ENCODE data around the gene UBE2L3. TPM values are rescaled to one million over a fixed set of nuclear protein-coding genes. Genes with fewer than 3 reads are reported as not detected.
"Not testable (repeated sequence)": the region's sequence is repeated elsewhere in the genome, so short reads cannot be mapped to it uniquely, and the experiment has no call there.

The UBE2L3 gene
- total RNA-seq, 1 donor from 2014 or later, result 22.0 TPM

- no peak for TF ChIP-seq CTCF (IDR thresholded peaks at IDR 0.05)
- no peaks in the 10 kb centered on the region for H3K27me3 ChIP-seq
- no peak overlapping the region for H3K4me3 ChIP-seq
- peaks cover 1 to 2% of the 10 kb centered on the region in 2 donors for H3K4me1 ChIP-seq
- intact Hi-C loops (cut with DNase I), result no loop called here
- DNase-seq (ENCODE audit: low spot score in 2 of 2), result no peak
- no peaks in the 10 kb centered on the region for H3K36me3 ChIP-seq
- H3K27ac ChIP-seq, result no peak overlapping the region
- H3K9me3 ChIP-seq, result no peaks in the 10 kb centered on the region
These were observed 66.6 kb downstream of the UBE2L3 start for GRCh38 chr22:21634081-21634480.

DNA sequence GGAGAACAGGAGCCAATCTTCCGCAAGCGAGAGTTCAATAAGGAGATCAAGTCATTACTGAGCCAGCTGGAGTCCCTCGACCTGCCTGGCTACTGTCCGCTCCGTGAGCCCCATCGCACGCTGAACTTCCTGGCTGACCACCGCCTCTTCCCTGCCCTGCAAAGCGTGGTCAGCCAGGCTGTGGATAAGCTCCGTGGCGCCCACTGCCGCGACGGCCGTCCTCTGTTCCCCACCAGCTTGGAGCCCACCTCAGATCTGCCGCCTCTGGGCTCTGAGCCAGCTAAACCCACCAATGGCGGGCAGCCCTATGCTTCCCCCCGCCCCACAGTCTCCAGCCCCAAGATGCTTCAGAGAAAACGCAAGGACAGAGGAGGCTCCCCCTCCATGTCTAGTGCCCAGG lies 67.3 kb downstream of the UBE2L3 start:
- intact Hi-C loops (cut with DNase I), result no loop called here
- no peak overlapping the region for H3K4me3 ChIP-seq
- no peak for DNase-seq (ENCODE audit: low spot score in 2 of 2)
- no peaks in the 10 kb centered on the region for H3K9me3 ChIP-seq
- no peaks in the 10 kb centered on the region for H3K27me3 ChIP-seq
- no peak for TF ChIP-seq CTCF (IDR thresholded peaks at IDR 0.05)
- H3K4me1 ChIP-seq, result no peaks in the 10 kb centered on the region
- H3K36me3 ChIP-seq, result no peaks in the 10 kb centered on the region
- no peak overlapping the region for H3K27ac ChIP-seq

DNA sequence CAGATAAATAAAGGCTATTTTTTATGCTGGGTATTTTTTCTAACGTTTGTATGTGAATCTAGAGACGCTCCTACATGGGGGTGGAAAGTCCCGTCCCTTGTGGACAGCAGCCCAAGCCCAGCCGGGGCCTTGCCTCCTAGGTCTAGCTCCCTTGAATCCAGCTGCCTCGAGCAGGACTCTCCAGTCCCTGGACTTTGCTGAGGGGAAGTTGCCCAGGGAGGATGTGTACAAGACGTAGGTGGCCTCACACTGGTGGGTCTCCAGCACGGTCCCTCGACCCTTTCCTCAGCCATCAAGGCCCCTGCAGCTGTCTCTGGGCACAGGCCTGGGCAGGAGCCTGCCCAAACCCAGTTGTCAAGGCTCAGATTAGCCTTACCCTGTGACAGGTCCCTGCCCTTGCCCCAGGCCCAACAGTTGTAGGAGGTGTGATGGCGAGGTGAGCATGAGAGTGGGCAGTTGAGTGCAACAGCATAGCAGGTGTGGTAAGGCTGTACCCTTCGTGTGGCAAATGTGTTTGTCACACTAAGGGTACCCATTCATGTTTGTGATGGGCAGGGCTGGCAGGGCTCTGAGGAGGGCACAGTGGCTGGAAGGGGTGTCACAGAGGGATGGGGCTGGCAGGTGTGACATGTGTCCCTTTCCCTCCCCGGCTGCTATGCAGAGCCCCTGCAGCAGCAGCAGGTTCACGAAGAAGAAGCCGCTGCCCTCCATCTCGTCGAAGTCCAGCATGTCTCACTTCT lies 68.4 kb downstream of the UBE2L3 start:
- Histone ChIP-seq H3K9me3 (no peaks in the 10 kb centered on the region), H3K27ac (no peak overlapping the region), H3K4me1 (no peaks in the 10 kb centered on the region), H3K36me3 (no peaks in the 10 kb centered on the region), H3K27me3 (no peaks in the 10 kb centered on the region), H3K4me3 (no peak overlapping the region)
- no peak for TF ChIP-seq CTCF (IDR thresholded peaks at IDR 0.05)
- no peak for DNase-seq (ENCODE audit: low spot score in 2 of 2)
- intact Hi-C loops (cut with DNase I), result no loop called here

- H3K27ac ChIP-seq, result no peak overlapping the region
- TF ChIP-seq CTCF (IDR thresholded peaks at IDR 0.05), result no peak
- H3K4me3 ChIP-seq, result no peak overlapping the region
- H3K4me1 ChIP-seq, result peaks cover 0 to 3% of the 10 kb centered on the region in 2 donors
- H3K36me3 ChIP-seq, result no peaks in the 10 kb centered on the region
- H3K9me3 ChIP-seq, result no peaks in the 10 kb centered on the region
- H3K27me3 ChIP-seq, result no peaks in the 10 kb centered on the region
- DNase-seq (ENCODE audit: low spot score in 2 of 2), result no peak
- intact Hi-C loops (cut with DNase I), result no loop called here
These were observed 69.2 kb downstream of the UBE2L3 start for GRCh38 chr22:21636629-21637218.

DNA sequence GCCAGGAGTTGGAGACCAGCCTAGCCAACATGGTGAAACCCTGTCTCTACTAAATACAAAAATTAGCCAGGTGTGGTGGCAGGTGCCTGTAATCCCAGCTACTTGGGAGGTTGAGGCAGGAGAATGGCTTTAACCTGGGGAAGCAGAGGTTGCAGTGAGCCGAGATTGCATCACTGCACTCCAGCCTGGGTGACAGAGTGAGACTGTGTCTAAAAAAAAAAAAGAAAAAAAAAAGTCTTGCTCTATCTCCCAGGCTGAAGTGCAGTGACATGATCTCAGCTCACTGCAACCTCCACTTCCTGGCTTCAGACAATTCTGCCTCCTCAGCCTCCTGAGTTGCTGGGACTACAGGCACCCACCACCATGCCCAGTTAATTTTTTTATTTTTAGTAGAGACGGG lies 69.9 kb downstream of the UBE2L3 start:
- H3K27ac ChIP-seq; H3K4me3 ChIP-seq; intact Hi-C loops (cut with DNase I); DNase-seq (ENCODE audit: low spot score in 2 of 2); H3K27me3 ChIP-seq; H3K36me3 ChIP-seq; H3K9me3 ChIP-seq; H3K4me1 ChIP-seq: not testable (repeated sequence)

GRCh38 chr22:21639359-21639758 lies 71.8 kb downstream of the UBE2L3 start:
- intact Hi-C loops (cut with DNase I), result no loop called here
- DNase-seq (ENCODE audit: low spot score in 2 of 2), result no peak
- Histone ChIP-seq H3K36me3 (no peaks in the 10 kb centered on the region), H3K27me3 (no peaks in the 10 kb centered on the region), H3K27ac (no peak overlapping the region), H3K9me3 (no peaks in the 10 kb centered on the region), H3K4me3 (no peak overlapping the region), H3K4me1 (peaks cover 0 to 14% of the 10 kb centered on the region in 2 donors)
- no peak for TF ChIP-seq CTCF (IDR thresholded peaks at IDR 0.05)

All from ascending aorta (tissue), 2 donors.